Loucy (cell line): ENCODE data around the gene PADI3.

Experiments used
- EZH2phosphoT487 ChIP-seq: fragments of 200-600 bp; IDR thresholded peaks from 2 replicates; pipeline ENCODE4 v1.6.1; 2018; ENCODE audit warnings: antibody characterized with exemption, mild to moderate bottlenecking, moderate library complexity, borderline replicate concordance
- TF ChIP-seq, protein P1 (sequence below): fragments of 200-600 bp; sonication (generic); conservative IDR thresholded peaks from 2 replicates; pipeline ENCODE4 v1.5.1; 2014; ENCODE audit warnings: mild to moderate bottlenecking, antibody characterized with exemption, low read length

DNA sequence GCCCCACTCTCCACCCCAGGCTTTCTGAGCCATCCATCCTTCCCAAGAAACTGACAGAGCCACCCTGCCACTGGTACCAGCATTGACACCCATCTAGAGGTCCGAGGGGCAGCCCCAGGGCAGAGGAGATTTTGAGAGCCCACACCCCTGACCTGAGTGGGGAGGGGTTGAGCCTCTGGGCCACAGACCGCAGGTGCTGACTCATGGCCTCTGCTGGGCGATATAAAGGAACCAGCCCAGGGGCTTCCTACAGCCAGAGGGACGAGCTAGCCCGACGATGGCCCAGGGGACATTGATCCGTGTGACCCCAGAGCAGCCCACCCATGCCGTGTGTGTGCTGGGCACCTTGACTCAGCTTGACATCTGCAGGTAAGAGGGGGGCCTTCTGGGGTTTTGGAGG lies 59.0 kb downstream of the PADI3 start, which contains the start of gene PADI4:
- TF ChIP-seq, protein P1, sequence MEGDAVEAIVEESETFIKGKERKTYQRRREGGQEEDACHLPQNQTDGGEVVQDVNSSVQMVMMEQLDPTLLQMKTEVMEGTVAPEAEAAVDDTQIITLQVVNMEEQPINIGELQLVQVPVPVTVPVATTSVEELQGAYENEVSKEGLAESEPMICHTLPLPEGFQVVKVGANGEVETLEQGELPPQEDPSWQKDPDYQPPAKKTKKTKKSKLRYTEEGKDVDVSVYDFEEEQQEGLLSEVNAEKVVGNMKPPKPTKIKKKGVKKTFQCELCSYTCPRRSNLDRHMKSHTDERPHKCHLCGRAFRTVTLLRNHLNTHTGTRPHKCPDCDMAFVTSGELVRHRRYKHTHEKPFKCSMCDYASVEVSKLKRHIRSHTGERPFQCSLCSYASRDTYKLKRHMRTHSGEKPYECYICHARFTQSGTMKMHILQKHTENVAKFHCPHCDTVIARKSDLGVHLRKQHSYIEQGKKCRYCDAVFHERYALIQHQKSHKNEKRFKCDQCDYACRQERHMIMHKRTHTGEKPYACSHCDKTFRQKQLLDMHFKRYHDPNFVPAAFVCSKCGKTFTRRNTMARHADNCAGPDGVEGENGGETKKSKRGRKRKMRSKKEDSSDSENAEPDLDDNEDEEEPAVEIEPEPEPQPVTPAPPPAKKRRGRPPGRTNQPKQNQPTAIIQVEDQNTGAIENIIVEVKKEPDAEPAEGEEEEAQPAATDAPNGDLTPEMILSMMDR, result no peak
- TF ChIP-seq EZH2phosphoT487, result no peak
